ENCODE measurements around the gene H6PD. TPM values are rescaled to one million over a fixed set of nuclear protein-coding genes. Genes with fewer than 3 reads are reported as not detected.

H6PD gene
- total and polyA plus RNA-seq, 4 donors: 28.9 to 134 (median 56.8) TPM

GRCh38 chr1:9284061-9284460, 49.5 kb downstream of the H6PD start:
- Histone ChIP-seq H3K9ac (ENCODE audit: low read depth in 1 of 2, low read length in 2 of 2) (no peak overlapping the region), H3K27ac (ENCODE audit: low read depth in 1 of 2, low read length in 2 of 2) (no peak overlapping the region), H3K4me3 (ENCODE audit: low read depth in 1 of 3, low read length in 3 of 3) (no peak overlapping the region), H3K4me1 (ENCODE audit: control insufficient read depth in 4 of 4, insufficient read depth in 4 of 4, low read length in 3 of 4) (no peaks in the 10 kb centered on the region), H3K36me3 (ENCODE audit: control insufficient read depth in 4 of 4, insufficient read depth in 3 of 4, low read depth in 1 of 4, low read length in 3 of 4) (no peaks in the 10 kb centered on the region), H3K27me3 (ENCODE audit: control insufficient read depth in 4 of 4, insufficient read depth in 4 of 4, low read length in 3 of 4) (no peaks in the 10 kb centered on the region), H3K9me3 (ENCODE audit: control insufficient read depth in 4 of 4, low read length in 3 of 4) (peaks cover 3 to 5% (median 4%) of the 10 kb centered on the region in 4 donors)
- TF ChIP-seq SP1 (IDR thresholded peaks at IDR 0.05): no peak
- TF ChIP-seq ZBTB33 (IDR thresholded peaks at IDR 0.05): no peak
- no peak for TF ChIP-seq FOXA2 (IDR thresholded peaks at IDR 0.05)
- TF ChIP-seq TAF1 (conservative IDR thresholded peaks at IDR 0.05): no peak
- no peak for TF ChIP-seq RAD21 (IDR thresholded peaks at IDR 0.05)
- no peak for TF ChIP-seq JUND (IDR thresholded peaks at IDR 0.05)
- TF ChIP-seq HNF4A (conservative IDR thresholded peaks at IDR 0.05): no peak
- no peak for TF ChIP-seq RXRA (IDR thresholded peaks at IDR 0.05)
- no peak for TF ChIP-seq MAX (IDR thresholded peaks at IDR 0.05)
- no peak for TF ChIP-seq NR2F2 (IDR thresholded peaks at IDR 0.05)
- TF ChIP-seq ATF3 (IDR thresholded peaks at IDR 0.05): no peak
- no peak for TF ChIP-seq EGR1 (IDR thresholded peaks at IDR 0.05; ENCODE audit: low read depth in 2 of 2)
- TF ChIP-seq CTCF (IDR thresholded peaks at IDR 0.05; ENCODE audit: low read depth, low read length, missing input control): no peak
- no peak for TF ChIP-seq HNF4G (IDR thresholded peaks at IDR 0.05)
- TF ChIP-seq REST (IDR thresholded peaks at IDR 0.05): no peak
- TF ChIP-seq FOXA1 (IDR thresholded peaks at IDR 0.05): no peak
- TF ChIP-seq YY1 (IDR thresholded peaks at IDR 0.05): no peak
- TF ChIP-seq GABPA (IDR thresholded peaks at IDR 0.05 in 1 of 2, conservative IDR thresholded peaks at IDR 0.05 in 1 of 2): no peak
- 81% methylated on average over 2 of the region's 2 CpGs for WGBS
- DNase-seq (ENCODE audit: low spot score): no peak

Measured in liver (tissue), 9 donors.